Endometrial microvascular endothelial cells (primary cell): Measurements from ENCODE around the gene LRRC9. TPM values are rescaled to one million over a fixed set of nuclear protein-coding genes. Genes with fewer than 3 reads are reported as not detected.

Experiments
- in situ Hi-C: cut with HindIII; loops from 2 replicates; pipeline ENCODE4 v1.10.0; 2017; ENCODE audit warnings: low sequenced_read_pairs, low pct_unique_long_range_greater_than_20kb; ENCODE audit errors: inconsistent ontology term
- total RNA-seq: library from RNA; depleted of rRNA; stranded (reverse); fragments of >200 nt; gene quantifications from one replicate; pipeline ENCODE4 v1.2.3, GENCODE V29; 2015; ENCODE audit errors: inconsistent ontology term

LRRC9 gene
- not detected for total RNA-seq

GRCh38 chr14:59919570-59920377 is at the start of gene LRRC9:
Gene LRRC9, plus strand, starts transcription at chr14:59920144.
- in situ Hi-C loops: no loop called here

DNA sequence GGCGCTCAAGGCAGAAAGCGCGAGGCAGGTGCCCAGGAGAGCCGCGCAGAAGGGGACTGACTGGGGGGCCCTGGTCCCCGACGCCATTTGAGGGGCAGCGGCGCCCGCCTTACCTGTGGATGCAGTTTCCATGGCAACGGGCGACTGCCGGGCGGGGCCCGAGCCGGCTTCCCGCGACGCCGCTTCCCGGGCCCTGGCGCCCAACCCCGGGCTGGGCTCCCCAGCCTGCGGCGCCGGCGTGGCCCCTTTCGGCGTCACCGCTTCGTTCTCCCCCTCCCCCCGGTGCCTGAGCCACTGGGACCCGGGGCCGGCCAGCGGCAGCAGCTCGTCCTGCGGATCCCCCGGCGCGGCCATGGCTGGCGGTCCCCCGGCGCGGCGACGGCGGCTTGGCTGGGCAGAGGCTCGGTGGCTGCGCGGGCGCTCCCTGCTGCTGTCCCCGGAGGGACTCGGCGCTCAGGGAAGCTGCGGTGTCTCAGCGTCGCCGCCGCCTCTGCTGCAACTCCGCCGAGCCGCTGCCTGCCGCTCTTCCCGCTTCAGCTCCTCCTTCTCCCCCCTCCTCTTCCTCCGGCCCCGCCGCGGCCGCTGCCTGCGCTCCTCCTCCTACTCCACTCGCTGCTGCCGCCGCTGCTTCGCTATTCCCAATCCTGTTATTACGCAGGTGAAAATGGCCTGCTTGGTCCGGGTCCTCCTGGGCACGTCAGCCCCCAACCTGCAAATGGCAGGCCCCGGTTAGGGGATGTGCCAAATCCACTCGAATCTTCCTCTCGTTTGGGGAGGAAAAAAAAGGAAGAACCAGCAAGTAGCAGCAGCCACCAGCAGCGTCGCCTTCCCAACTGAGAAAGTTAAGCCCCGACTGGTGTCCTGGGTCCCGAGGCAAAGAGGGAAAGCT is 49.4 kb upstream of the LRRC9 start, which contains the start of gene RTN1:
Gene RTN1 (minus strand): TSS at position 500 of the 889 bp plus-strand sequence. CDS start 146 bp downstream, at position 354.
- in situ Hi-C loops: no loop called here

- in situ Hi-C loops: no loop called here
These were observed 48.8 kb upstream of the LRRC9 start for GRCh38 chr14:59871166-59871495.

GRCh38 chr14:59882957-59883356 is 37.0 kb upstream of the LRRC9 start:
- in situ Hi-C loops: no loop called here

- in situ Hi-C loops: no loop called here
These were observed 29.3 kb upstream of the LRRC9 start for GRCh38 chr14:59890676-59891075.

DNA sequence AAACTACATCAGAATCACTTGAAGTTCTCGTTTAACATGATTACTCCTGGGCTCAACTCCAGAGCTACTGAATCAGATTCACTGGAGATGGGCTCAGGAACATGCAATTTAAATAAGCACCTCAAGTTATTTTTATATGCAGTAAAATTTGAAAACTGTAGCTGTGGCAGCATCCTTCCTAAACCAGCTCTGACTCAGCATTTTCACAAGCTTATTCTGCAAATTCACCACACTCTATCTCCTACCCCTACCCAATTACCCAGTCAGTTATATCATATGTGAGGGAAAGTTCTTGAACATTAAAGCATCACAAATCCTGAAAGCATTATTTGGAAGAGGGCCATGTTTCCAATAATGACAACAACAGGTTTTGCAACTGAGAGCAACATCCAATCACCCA is 24.2 kb upstream of the LRRC9 start:
- in situ Hi-C loops: no loop called here

DNA sequence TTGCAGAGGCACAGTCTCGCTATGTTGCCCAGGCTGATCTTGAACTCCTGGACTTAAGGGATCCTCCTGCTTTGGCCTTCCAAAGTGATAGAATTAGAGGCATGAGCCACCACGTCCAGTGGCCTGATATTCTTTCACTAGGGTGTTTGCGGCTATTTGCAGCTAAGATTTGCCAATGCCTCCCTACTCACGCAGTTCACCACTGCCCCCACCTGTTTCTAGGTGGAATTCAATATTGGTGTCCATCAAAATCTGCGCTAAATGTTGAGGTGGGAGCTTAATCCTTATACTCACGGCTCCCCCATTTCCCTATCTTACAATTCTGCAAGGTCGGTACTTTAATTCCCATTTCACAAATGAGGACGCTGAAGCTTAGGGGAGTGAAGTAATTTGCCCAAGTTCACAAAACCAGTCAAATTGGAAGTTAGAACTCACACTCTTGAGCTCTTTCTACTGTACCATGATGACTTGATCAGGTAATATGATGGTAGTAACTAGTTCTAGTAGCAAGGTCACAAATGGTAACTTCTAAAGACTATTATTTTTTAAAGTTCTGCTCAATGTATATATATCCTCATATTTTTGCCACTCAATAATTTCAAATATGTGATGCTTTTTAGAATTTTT is 22.1 kb upstream of the LRRC9 start:
- in situ Hi-C loops: no loop called here

DNA sequence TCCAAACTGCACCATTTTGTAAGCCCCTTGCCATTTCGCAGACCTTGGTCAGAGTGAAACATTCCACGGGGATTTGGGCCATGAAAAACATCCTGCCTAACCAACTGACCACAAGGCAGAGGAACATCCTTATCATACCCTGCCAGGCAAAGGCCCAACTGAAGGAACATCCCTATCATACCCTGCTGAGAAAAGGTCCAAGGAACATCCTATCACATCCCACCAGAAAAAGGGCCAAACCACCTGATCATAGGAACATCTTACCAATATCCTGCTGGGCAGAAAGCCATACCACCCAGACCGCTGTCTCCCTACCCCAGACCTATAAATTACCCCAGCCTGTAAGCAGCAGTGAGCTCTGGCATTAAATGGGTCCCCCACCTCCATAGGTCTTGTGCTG is 19.4 kb upstream of the LRRC9 start:
- in situ Hi-C loops: no loop called here

- in situ Hi-C loops: no loop called here
These were observed 15.8 kb upstream of the LRRC9 start for GRCh38 chr14:59904184-59904583.

DNA sequence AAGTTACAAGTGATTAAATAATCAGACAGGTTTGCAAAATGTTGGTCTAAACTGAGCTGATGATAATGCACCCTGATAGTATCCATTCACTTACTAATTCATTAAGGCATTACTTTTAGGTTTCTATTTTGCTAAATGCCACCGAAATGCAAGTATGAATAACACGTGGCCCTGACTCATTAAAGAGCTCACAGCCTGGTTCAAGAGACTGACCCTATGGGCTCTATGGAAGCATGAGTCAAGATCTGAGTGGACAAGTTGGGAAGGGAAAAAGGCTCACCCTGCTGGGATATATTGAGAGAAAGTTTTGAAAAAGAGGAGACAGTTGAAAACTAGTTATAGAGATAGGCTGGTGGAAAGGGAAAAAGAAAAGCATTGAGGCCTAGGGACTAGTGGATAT is 14.8 kb upstream of the LRRC9 start:
- in situ Hi-C loops: no loop called here

DNA sequence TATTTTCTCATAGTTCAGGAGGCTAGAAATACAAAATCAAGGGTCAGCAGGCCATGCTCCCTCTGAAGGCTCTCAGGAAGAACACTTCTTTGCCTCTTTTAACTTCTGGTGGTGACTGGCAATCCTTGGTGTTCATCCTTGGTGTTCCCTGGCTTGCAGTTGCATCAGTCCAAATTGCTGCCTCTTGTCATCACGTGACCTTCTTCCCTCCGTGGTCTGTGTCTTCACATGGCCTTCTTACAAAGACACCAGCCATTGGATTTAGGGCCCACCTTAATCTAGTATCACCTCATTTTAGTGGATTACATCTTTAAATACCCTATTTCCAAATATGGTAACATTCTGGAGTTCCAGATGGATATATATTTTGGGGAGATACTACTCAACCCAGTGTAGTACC is 7.5 kb upstream of the LRRC9 start:
- in situ Hi-C loops: no loop called here

- in situ Hi-C loops: no loop called here
These were observed 6.8 kb upstream of the LRRC9 start for GRCh38 chr14:59913187-59913586.

DNA sequence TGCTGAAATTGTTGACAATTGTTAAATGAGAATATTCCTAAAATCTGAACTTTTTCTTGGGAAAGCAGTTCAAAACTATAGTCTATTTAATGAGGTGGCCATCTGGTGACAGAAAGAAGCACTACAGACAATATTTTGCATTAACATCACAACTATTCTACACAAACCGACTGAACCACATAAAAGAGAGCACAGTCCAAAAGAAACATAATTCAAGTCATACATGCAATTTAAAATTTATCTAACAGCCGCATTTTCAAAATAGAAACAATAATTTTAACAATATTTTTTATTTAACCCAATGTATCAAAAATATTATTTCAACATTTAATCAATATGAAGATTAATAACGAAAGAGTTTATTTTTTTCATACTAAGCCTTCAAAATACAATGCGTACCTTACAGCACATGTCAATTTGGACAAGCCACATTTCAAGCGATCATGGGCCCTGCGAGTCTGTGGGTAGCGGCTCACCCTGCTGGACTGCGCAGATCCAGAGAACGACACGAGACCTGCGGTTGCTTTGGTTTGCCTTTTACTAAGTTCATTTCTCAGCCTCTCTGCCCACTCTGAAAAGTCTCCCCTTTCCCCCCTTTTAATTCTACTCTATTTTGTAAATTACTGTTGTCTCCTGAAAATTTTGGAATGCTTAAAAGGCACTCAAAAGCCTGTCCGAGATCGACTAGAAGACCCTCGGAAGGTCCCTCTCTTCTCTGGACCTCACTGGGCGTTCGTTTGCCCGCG is 947 bp upstream of the LRRC9 start:
- in situ Hi-C loops: no loop called here

GRCh38 chr14:59920378-59920683 is 387 bp downstream of the LRRC9 start:
- in situ Hi-C loops: no loop called here

GRCh38 chr14:59925797-59926196 is 5.9 kb downstream of the LRRC9 start:
- in situ Hi-C loops: no loop called here

DNA sequence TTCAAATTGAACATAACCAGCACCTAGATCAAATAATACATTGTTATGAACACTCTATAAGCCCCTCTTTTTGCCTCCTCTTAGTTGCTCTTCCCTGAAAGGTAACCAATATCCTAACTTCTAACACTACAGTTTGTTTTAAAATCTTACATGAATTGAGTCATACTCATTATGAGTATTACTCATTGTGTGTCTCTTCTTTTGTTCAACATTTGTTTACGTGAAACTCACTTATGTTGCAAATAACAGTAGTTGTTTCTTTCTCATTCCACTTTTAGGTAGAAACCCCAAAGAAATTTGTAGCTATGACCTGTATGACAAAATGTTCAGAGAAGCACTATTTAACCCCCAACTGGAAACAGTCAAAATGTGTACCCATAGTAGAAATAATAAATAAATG is 6.6 kb downstream of the LRRC9 start:
- in situ Hi-C loops: no loop called here

GRCh38 chr14:59931237-59931636 is 11.3 kb downstream of the LRRC9 start:
- in situ Hi-C loops: no loop called here

DNA sequence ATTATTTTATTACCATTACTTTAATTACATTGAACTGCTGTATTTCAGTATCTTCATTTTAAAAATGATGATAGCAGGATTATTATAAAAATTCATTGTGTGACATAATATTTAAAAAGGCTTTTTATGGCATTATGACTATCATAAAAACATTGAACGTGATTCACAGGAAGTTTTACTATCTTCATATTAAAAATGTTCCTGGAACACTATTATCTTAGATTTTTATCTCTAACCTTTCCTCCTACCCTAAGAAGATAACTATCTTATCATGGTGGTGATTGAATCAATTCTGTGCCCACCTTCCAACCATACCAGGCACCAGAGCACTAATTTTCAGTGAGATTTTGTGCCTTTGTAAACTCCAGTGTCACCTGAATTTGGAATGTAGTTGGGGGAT is 16.2 kb downstream of the LRRC9 start:
- in situ Hi-C loops: no loop called here

- in situ Hi-C loops: no loop called here
These were observed 19.9 kb downstream of the LRRC9 start for GRCh38 chr14:59939828-59940227.
